ENCODE results near the gene A3GALT2. TPM values are rescaled to one million over a fixed set of nuclear protein-coding genes. Genes with fewer than 3 reads are reported as not detected.

The A3GALT2 gene
- polyA plus RNA-seq, 1 of the 3 experiments (the other 2 are of a cell fraction), result 0.07 TPM

DNA sequence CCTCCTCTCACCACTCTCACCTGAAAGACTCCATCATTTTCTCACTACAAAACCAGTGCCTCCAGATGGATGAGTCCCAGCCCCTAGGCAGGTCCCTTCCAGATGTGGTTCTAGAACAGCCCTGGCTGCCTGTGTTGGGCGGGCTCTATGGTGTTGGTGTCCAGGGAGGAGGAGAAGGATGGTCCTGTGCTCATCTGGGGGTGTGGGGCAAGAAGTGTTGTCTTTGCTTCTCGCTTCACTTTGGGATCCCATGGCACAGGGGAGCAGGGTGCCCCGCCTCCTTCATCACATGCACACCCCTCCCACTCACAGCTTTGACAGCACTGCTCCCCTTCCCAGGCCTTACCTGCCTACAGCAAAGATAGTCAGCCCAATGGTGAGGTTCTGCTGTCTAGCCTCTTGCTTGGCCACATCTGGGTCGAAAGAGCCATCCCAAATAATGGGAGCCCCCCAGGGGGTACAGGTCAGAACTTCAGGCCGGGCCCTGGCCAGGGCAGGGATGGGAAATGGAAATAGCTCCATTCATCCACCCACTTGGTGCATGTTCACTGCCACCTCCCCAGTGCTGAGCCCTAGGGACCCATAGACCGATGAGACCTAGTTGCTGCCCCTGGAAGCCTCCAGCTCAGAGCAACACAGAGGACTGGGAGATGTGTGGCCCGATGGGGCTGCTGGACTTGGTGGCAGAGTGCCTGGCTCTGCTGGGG lies 9.0 kb downstream of the A3GALT2 start:
- H2AFZ ChIP-seq (ENCODE audit: low read depth), result no peak overlapping the region
- 82% methylated on average over 3 of the region's 7 CpGs for WGBS (ENCODE audit: low lambda C conversion rate)

More for the DNA sequence above, 9.0 kb downstream of the A3GALT2 start:
- no peak for TF ChIP-seq CHD2 (IDR thresholded peaks at IDR 0.05; ENCODE audit: low read length, partially characterized antibody)
- no peak for TF ChIP-seq NRF1 (IDR thresholded peaks at IDR 0.05; ENCODE audit: low read depth, low read length)
- no peak for TF ChIP-seq RXRA (IDR thresholded peaks at IDR 0.05; ENCODE audit: borderline replicate concordance, low read depth)
- no peak for TF ChIP-seq GABPA (IDR thresholded peaks at IDR 0.05; ENCODE audit: low read depth)
- TF ChIP-seq, protein P1, sequence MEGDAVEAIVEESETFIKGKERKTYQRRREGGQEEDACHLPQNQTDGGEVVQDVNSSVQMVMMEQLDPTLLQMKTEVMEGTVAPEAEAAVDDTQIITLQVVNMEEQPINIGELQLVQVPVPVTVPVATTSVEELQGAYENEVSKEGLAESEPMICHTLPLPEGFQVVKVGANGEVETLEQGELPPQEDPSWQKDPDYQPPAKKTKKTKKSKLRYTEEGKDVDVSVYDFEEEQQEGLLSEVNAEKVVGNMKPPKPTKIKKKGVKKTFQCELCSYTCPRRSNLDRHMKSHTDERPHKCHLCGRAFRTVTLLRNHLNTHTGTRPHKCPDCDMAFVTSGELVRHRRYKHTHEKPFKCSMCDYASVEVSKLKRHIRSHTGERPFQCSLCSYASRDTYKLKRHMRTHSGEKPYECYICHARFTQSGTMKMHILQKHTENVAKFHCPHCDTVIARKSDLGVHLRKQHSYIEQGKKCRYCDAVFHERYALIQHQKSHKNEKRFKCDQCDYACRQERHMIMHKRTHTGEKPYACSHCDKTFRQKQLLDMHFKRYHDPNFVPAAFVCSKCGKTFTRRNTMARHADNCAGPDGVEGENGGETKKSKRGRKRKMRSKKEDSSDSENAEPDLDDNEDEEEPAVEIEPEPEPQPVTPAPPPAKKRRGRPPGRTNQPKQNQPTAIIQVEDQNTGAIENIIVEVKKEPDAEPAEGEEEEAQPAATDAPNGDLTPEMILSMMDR (IDR thresholded peaks at IDR 0.05), result no peak
- no peak for TF ChIP-seq FOSL2 (IDR thresholded peaks at IDR 0.05; ENCODE audit: borderline replicate concordance, low read depth)
- TF ChIP-seq ELF1 (IDR thresholded peaks at IDR 0.05), result no peak
- no peak for TF ChIP-seq NFIC (IDR thresholded peaks at IDR 0.05; ENCODE audit: borderline replicate concordance)
- TF ChIP-seq TCF12 (IDR thresholded peaks at IDR 0.05), result no peak
- no peak for TF ChIP-seq YY1 (IDR thresholded peaks at IDR 0.05; ENCODE audit: low read depth)
- TF ChIP-seq SIN3A (IDR thresholded peaks at IDR 0.05; ENCODE audit: borderline replicate concordance, low read depth, low read length), result no peak
- no peak for TF ChIP-seq IRF3 (IDR thresholded peaks at IDR 0.05; ENCODE audit: low read depth, low read length)
- TF ChIP-seq MEF2A (IDR thresholded peaks at IDR 0.05; ENCODE audit: borderline replicate concordance, low read depth), result no peak
- TF ChIP-seq REST (IDR thresholded peaks at IDR 0.05; ENCODE audit: low read depth, low read length), result no peak
- no peak for TF ChIP-seq RCOR1 (IDR thresholded peaks at IDR 0.05; ENCODE audit: low read length)
- TF ChIP-seq MXI1 (IDR thresholded peaks at IDR 0.05; ENCODE audit: low read depth, low read length), result no peak
- TF ChIP-seq EP300 (IDR thresholded peaks at IDR 0.05; ENCODE audit: borderline replicate concordance in 1 of 2, low read depth in 1 of 2, low read length in 1 of 2), result no peak
- TF ChIP-seq TAF1 (IDR thresholded peaks at IDR 0.05; ENCODE audit: borderline replicate concordance, low read depth, low read length), result no peak
- Histone ChIP-seq H3F3A (replicated peaks; ENCODE audit: insufficient read depth) (no peaks in the 10 kb centered on the region), H3K4me3 (ENCODE audit: low read depth in 2 of 2, low read length in 1 of 2) (no peak overlapping the region), H3K27me3 (ENCODE audit: insufficient read depth) (no peaks in the 10 kb centered on the region), H3K4me1 (ENCODE audit: control insufficient read depth in 1 of 2, insufficient read depth in 2 of 2, low read depth in 1 of 2, low read length in 1 of 2) (no peaks in the 10 kb centered on the region), H3K36me3 (replicated peaks in 1 of 2; ENCODE audit: control insufficient read depth in 1 of 2, insufficient read depth in 2 of 2, low read length in 1 of 2) (no peaks in the 10 kb centered on the region), H3K9ac (no peak overlapping the region), H3K4me2 (no peak overlapping the region), H3K27ac (ENCODE audit: low read depth in 2 of 2, low read length in 1 of 2) (no peak overlapping the region), H3K9me2 (no peaks in the 10 kb centered on the region), H3K79me2 (ENCODE audit: insufficient read depth) (no peaks in the 10 kb centered on the region), H4K20me1 (ENCODE audit: insufficient read depth) (no peaks in the 10 kb centered on the region), H3K9me3 (no peaks in the 10 kb centered on the region)
- DNase-seq, result no peak
- ChIA-PET POLR2A (interaction anchor here (0.9 kb wide), 1 partner anchor 9 kb away, joined by 3 read pairs; the partner anchor contains the start of gene A3GALT2), CTCF (interaction anchor here (2.4 kb wide), 1 partner anchor 16 kb away, joined by 16 read pairs; no protein-coding TSS in a partner anchor)

All from SK-N-SH (cell line).